ENCODE data around the gene FUBP3. TPM values are rescaled to one million over a fixed set of nuclear protein-coding genes. Genes with fewer than 3 reads are reported as not detected.

FUBP3 gene
- total RNA-seq (2021; ENCODE audit: unreplicated experiment): 73.7 TPM
- polyA plus RNA-seq (2012): 68.2 and 72.3 TPM in 2 replicates
- Bru-seq, nascent RNA: percentile 90 among the genes with signal in this experiment
- percentile 94 among the genes with signal in this experiment for BruChase-seq, experiment 1, labeled RNA remaining after a 6-hour chase
- BruChase-seq, experiment 2, labeled RNA remaining after a 2-hour chase: percentile 94 among the genes with signal in this experiment
- long read RNA-seq, transcript FUBP3-201 (19 exons, 3,124 nt): major isoform, 46 of 148 reads
- long read RNA-seq, partial matches to known transcripts: 43 of 148 reads
- long read RNA-seq, other reads (novel, unspliced or antisense): 57 of 148 reads

DNA sequence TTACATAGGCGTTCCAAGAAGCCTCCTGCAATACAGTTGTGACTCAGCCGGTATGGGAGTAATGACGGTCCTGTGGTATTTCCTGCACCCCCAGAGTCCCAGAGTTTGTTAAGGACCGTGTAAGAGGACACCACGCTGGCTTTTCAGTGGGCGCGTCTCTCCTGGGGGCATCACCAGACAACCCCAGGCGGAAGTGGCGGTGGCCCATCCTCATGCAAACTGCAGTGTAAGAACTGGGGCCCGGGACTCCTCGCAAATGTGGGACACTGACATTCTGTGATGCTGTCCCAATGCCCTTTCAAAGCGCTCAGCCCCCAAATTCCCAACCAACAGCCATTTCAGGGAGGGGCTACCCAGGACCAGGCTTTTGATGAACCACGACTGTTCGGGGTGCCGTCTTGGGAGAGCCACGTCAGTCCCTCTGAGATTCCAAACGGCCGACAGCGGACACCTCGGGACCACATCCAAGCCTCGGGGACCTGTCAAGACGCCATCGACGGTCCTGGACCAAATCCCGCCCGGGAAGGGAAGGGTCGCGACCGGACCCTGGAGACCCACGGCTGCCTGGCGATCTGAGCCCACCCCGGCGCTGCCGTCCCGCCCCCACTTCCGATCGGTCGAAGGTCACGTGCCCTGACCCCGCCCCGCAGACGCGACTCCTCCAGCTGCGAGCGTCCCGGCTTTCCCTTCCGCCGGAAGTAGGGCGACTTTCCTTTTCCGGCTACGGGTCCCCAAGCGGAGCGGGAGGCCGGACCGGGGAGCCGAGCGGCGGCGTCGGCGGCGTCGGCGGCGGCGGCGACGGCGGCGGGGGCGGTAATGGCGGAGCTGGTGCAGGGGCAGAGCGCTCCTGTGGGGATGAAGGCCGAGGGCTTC is at the start of gene FUBP3:
Gene FUBP3 (plus strand): TSS at position 713 of the 873 bp plus-strand sequence. CDS start 104 bp downstream, at position 817.
- DNase-seq (ENCODE audit: low read depth, low spot score) (peak; percentile 77), ATAC-seq (peak; percentile 88)
- Histone ChIP-seq H4K20me1 (ENCODE audit: insufficient read depth) (peaks cover 9% of the 10 kb centered on the region; the same call in 1 of the 2 replicates), H3K9ac (ENCODE audit: low read length) (peak within 1 kb of the TSS; percentile 94), H3K27ac (ENCODE audit: low read depth, low read length) (peak within 1 kb of the TSS; percentile 80), H3K27me3 (ENCODE audit: insufficient read depth, low read length) (no peaks in the 10 kb centered on the region), H3K4me1 (ENCODE audit: control insufficient read depth in 1 of 2, insufficient read depth in 2 of 2, low read length in 2 of 2) (peaks cover 8 to 16% of the 10 kb centered on the region in 2 experiments), H2AFZ (ENCODE audit: low read depth, low read length, poor library complexity, severe bottlenecking) (no peak within 1 kb of the TSS), H3K9me2 (ENCODE audit: insufficient read depth) (no peaks in the 10 kb centered on the region), H3K4me2 (ENCODE audit: low read length) (peak within 1 kb of the TSS; percentile 95), H3K36me3 (ENCODE audit: control insufficient read depth in 1 of 2, insufficient read depth in 2 of 2, low read length in 2 of 2) (peaks cover 4 to 19% of the 10 kb centered on the region in 2 experiments; a peak in 3 of 4 replicates), H3K4me3 (replicated peaks in 1 of 2; ENCODE audit: low read depth in 1 of 2, low read length in 2 of 2) (peak within 1 kb of the TSS; percentile 98), H3K9me3 (ENCODE audit: control insufficient read depth in 1 of 2, insufficient read depth in 1 of 2, low read depth in 1 of 2, low read length in 2 of 2) (no peaks in the 10 kb centered on the region), H3K79me2 (ENCODE audit: insufficient read depth, low read length) (peaks cover 51% of the 10 kb centered on the region)
- CTCF ChIA-PET: no interaction called here
- TF ChIP-seq, protein P1, sequence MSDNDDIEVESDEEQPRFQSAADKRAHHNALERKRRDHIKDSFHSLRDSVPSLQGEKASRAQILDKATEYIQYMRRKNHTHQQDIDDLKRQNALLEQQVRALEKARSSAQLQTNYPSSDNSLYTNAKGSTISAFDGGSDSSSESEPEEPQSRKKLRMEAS (IDR thresholded peaks at IDR 0.05): peak; percentile 89
- TF ChIP-seq EGR1 (IDR thresholded peaks at IDR 0.05; ENCODE audit: low read depth): peak; percentile 93
- peak; percentile 73; the same call in 1 of the 2 replicates for TF ChIP-seq SRF (IDR thresholded peaks at IDR 0.05; ENCODE audit: low read depth)
- TF ChIP-seq SIN3A (IDR thresholded peaks at IDR 0.05; ENCODE audit: low read depth): peak; percentile 92
- no peak for TF ChIP-seq FOSL1 (IDR thresholded peaks at IDR 0.05; ENCODE audit: low read depth)
- TF ChIP-seq POLR2AphosphoS5 (IDR thresholded peaks at IDR 0.05; ENCODE audit: low read depth, low read length): peak; percentile 96
- peak; percentile 28; the same call in 1 of the 2 replicates for TF ChIP-seq ELF1 (IDR thresholded peaks at IDR 0.05; ENCODE audit: borderline replicate concordance, low read depth)
- peak; percentile 51 for TF ChIP-seq SP1 (IDR thresholded peaks at IDR 0.05; ENCODE audit: low read depth)
- peak; percentile 90; the same call in 1 of the 2 replicates for TF ChIP-seq ZFX (IDR thresholded peaks at IDR 0.05)
- no peak for TF ChIP-seq ZBTB33 (IDR thresholded peaks at IDR 0.05; ENCODE audit: extremely low read depth, insufficient replicate concordance, low read length)
- peak; percentile 14 for TF ChIP-seq YY1 (IDR thresholded peaks at IDR 0.05; ENCODE audit: extremely low read depth, insufficient replicate concordance, low read depth, low read length)
- TF ChIP-seq POLR2A (IDR thresholded peaks at IDR 0.05; ENCODE audit: borderline replicate concordance, extremely low read depth, insufficient read depth, insufficient read length): peak; percentile 55
- TF ChIP-seq, protein P2, sequence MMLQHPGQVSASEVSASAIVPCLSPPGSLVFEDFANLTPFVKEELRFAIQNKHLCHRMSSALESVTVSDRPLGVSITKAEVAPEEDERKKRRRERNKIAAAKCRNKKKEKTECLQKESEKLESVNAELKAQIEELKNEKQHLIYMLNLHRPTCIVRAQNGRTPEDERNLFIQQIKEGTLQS (IDR thresholded peaks at IDR 0.05): no peak
- RAD21 ChIA-PET (ENCODE audit: low non-redundant PET in 1 of 2, low total read pairs in 2 of 2, uncharacterized antibody in 2 of 2, unreplicated experiment in 2 of 2): no interaction called here
- intact Hi-C loops (cut with micrococcal nuclease): no loop called here
- BruUV-seq (replicated peaks): TSS peak; percentile 91
- POLR2A ChIA-PET: no interaction called here

Measured in HCT116 (cell line).